ENCODE results near the gene TRAPPC4.

DNA sequence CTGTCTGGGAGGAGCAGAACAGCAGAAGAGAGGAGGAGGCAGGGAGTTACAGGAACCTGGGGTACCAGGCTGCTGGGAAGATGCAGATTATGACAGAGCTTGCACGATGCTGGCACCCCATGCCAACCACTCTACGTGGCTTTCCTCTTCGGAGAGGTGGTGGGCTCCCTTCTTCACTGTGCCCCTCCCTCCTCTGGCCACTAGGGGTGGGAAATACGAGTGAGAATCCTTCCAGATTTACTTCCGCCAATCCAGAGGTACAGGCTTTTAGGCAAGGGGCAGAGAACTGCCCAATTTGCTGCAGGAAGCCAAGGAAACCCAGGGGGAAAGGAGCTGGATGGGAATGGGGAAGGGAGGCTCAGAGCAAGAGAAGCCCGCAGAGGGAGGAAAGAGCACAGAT, 26.1 kb downstream of the TRAPPC4 start:
- TF ChIP-seq, protein P1, sequence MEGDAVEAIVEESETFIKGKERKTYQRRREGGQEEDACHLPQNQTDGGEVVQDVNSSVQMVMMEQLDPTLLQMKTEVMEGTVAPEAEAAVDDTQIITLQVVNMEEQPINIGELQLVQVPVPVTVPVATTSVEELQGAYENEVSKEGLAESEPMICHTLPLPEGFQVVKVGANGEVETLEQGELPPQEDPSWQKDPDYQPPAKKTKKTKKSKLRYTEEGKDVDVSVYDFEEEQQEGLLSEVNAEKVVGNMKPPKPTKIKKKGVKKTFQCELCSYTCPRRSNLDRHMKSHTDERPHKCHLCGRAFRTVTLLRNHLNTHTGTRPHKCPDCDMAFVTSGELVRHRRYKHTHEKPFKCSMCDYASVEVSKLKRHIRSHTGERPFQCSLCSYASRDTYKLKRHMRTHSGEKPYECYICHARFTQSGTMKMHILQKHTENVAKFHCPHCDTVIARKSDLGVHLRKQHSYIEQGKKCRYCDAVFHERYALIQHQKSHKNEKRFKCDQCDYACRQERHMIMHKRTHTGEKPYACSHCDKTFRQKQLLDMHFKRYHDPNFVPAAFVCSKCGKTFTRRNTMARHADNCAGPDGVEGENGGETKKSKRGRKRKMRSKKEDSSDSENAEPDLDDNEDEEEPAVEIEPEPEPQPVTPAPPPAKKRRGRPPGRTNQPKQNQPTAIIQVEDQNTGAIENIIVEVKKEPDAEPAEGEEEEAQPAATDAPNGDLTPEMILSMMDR (IDR thresholded peaks at IDR 0.05) = no peak
- TF ChIP-seq POLR2A (IDR thresholded peaks at IDR 0.05) = no peak
